ENCODE data around the gene CCDC122. TPM values are rescaled to one million over a fixed set of nuclear protein-coding genes. Genes with fewer than 3 reads are reported as not detected.
A peak's percentile ranks its signal among the peaks of the same experiment; 100 is the strongest.

Gene CCDC122
- total RNA-seq, 3 donors from 2014 or later: 8.0 to 17.1 (median 10.9) TPM

GRCh38 chr13:43816401-43816889 lies 63.1 kb downstream of the CCDC122 start:
- no peaks in the 10 kb centered on the region for H3K4me1 ChIP-seq (ENCODE audit: low read depth)
- ATAC-seq: no peak
- no peak overlapping the region for H3K4me3 ChIP-seq
- H3K9me3 ChIP-seq: no peaks in the 10 kb centered on the region
- no peak for TF ChIP-seq CTCF (IDR thresholded peaks at IDR 0.05)
- DNase-seq: no peak
- intact Hi-C loops (cut with DNase I, micrococcal nuclease): no loop called here
- H3K36me3 ChIP-seq (ENCODE audit: low read depth): no peaks in the 10 kb centered on the region

- intact Hi-C loops (cut with DNase I, micrococcal nuclease): no loop called here
- Histone ChIP-seq H3K4me3 (no peak overlapping the region), H3K9me3 (no peaks in the 10 kb centered on the region), H3K4me1 (ENCODE audit: low read depth) (no peaks in the 10 kb centered on the region), H3K36me3 (ENCODE audit: low read depth) (no peaks in the 10 kb centered on the region)
- no peak for ATAC-seq
- no peak for DNase-seq
- no peak for TF ChIP-seq CTCF (IDR thresholded peaks at IDR 0.05)
Observed at GRCh38 chr13:43815204-43815603, 64.3 kb downstream of the CCDC122 start.

- no peaks in the 10 kb centered on the region for H3K9me3 ChIP-seq
- no peak for ATAC-seq
- no peak overlapping the region for H3K4me3 ChIP-seq
- no peak for TF ChIP-seq CTCF (IDR thresholded peaks at IDR 0.05)
- intact Hi-C loops (cut with DNase I, micrococcal nuclease): no loop called here
- H3K36me3 ChIP-seq (ENCODE audit: low read depth): no peaks in the 10 kb centered on the region
- H3K4me1 ChIP-seq (ENCODE audit: low read depth): no peaks in the 10 kb centered on the region
- DNase-seq: no peak
Observed at GRCh38 chr13:43808676-43809075, 70.9 kb downstream of the CCDC122 start.

- no peak for TF ChIP-seq CTCF (IDR thresholded peaks at IDR 0.05)
- H3K4me3 ChIP-seq: no peak overlapping the region
- H3K36me3 ChIP-seq (ENCODE audit: low read depth): no peaks in the 10 kb centered on the region
- intact Hi-C loops (cut with DNase I, micrococcal nuclease): no loop called here
- ATAC-seq (no peak), DNase-seq (no peak)
- H3K4me1 ChIP-seq (ENCODE audit: low read depth): no peaks in the 10 kb centered on the region
- H3K9me3 ChIP-seq: no peaks in the 10 kb centered on the region
Observed at GRCh38 chr13:43805681-43806128, 73.8 kb downstream of the CCDC122 start.

GRCh38 chr13:43805071-43805468 lies 74.5 kb downstream of the CCDC122 start:
- TF ChIP-seq CTCF (IDR thresholded peaks at IDR 0.05): no peak
- no peaks in the 10 kb centered on the region for H3K9me3 ChIP-seq
- intact Hi-C loops (cut with DNase I, micrococcal nuclease): no loop called here
- no peak for DNase-seq
- no peaks in the 10 kb centered on the region for H3K36me3 ChIP-seq (ENCODE audit: low read depth)
- H3K4me3 ChIP-seq: no peak overlapping the region
- no peaks in the 10 kb centered on the region for H3K4me1 ChIP-seq (ENCODE audit: low read depth)
- peak; percentile 42 for ATAC-seq

All from mucosa of descending colon (tissue), 3 donors.